MM.1S (cell line): ENCODE measurements around the gene ST7.

Source experiments
- DNase-seq: peaks from one replicate; pipeline ENCODE4 v3.0.0-alpha.2; 2015
- H2AFZ ChIP-seq: fragments of 300-600 bp; sonication (generic); 2 replicates; pipeline ENCODE4 v1.6.0; 2016; ENCODE audit warnings: antibody characterized with exemption, low read length
- H3F3A ChIP-seq: fragments of 300-600 bp; sonication (generic); 2 replicates; pipeline ENCODE4 v1.6.1; 2016; ENCODE audit warnings: mild to moderate bottlenecking, antibody characterized with exemption, low read length, moderate library complexity, mixed read lengths; ENCODE audit not compliant: insufficient read depth
- H3K27ac ChIP-seq: fragments of 300-600 bp; sonication (generic); 2 replicates; pipeline ENCODE4 v1.5.1; 2016; ENCODE audit warnings: mild to moderate bottlenecking, low read length
- H3K27me3 ChIP-seq: fragments of 300-600 bp; sonication (generic); replicated peaks from 2 replicates; pipeline ENCODE4 v1.6.0; 2016; ENCODE audit warnings: low read length; ENCODE audit not compliant: insufficient read depth
- H3K36me3 ChIP-seq: fragments of 300-600 bp; sonication (generic); replicated peaks from 2 replicates; pipeline ENCODE4 v1.6.1; 2016; ENCODE audit warnings: mild to moderate bottlenecking, low read length, mixed read lengths; ENCODE audit not compliant: insufficient read depth
- H3K4me1 ChIP-seq: fragments of 300-600 bp; sonication (generic); 2 replicates; pipeline ENCODE4 v1.6.1; 2016; ENCODE audit warnings: low read length, mixed read lengths
- H3K4me2 ChIP-seq: fragments of 300-600 bp; sonication (generic); 2 replicates; pipeline ENCODE4 v1.6.0; 2016; ENCODE audit warnings: low read depth, low read length
- H3K4me3 ChIP-seq: fragments of 300-600 bp; sonication (generic); 2 replicates; pipeline ENCODE4 v1.5.1; 2016; ENCODE audit warnings: low read length, mixed read lengths
- H3K79me2 ChIP-seq: fragments of 300-600 bp; sonication (generic); 2 replicates; pipeline ENCODE4 v1.6.1; 2016; ENCODE audit warnings: mixed run types, low read length, mixed read lengths
- H3K9ac ChIP-seq: fragments of 300-600 bp; sonication (generic); 2 replicates; pipeline ENCODE4 v1.6.1; 2016; ENCODE audit warnings: low read length, mixed read lengths
- H3K9me2 ChIP-seq: fragments of 300-600 bp; sonication (generic); replicated peaks from 2 replicates; pipeline ENCODE4 v1.6.1; 2016; ENCODE audit warnings: mild to moderate bottlenecking, low read length, mixed read lengths; ENCODE audit not compliant: insufficient read depth
- H3K9me3 ChIP-seq: fragments of 300-600 bp; sonication (generic); replicated peaks from 2 replicates; pipeline ENCODE4 v1.6.1; 2016; ENCODE audit warnings: mild to moderate bottlenecking, low read length, mixed read lengths; ENCODE audit not compliant: insufficient read depth
- H4K20me1 ChIP-seq: fragments of 300-600 bp; sonication (generic); 2 replicates; pipeline ENCODE4 v1.6.1; 2016; ENCODE audit warnings: mild to moderate bottlenecking, low read length, moderate library complexity, mixed read lengths; ENCODE audit not compliant: insufficient read depth
- CTCF ChIP-seq: fragments of 300-600 bp; sonication (generic); IDR thresholded peaks from 2 replicates; pipeline ENCODE4 v1.5.1; 2016; ENCODE audit warnings: antibody characterized with exemption, low read length, mixed read lengths
- EZH2 ChIP-seq: fragments of 300-600 bp; sonication (generic); optimal IDR thresholded peaks from 2 replicates; pipeline ENCODE3; 2017; ENCODE audit warnings: low read depth, mild to moderate bottlenecking, antibody characterized with exemption, low read length, mixed read lengths
- EZH2phosphoT487 ChIP-seq: fragments of 300-600 bp; sonication (generic); IDR thresholded peaks from 2 replicates; pipeline ENCODE4 v1.6.1; 2018; ENCODE audit warnings: antibody characterized with exemption, low read length

ST7 gene

GRCh38 chr7:117216010-117216409 lies 262.7 kb downstream of the ST7 start:
- Histone ChIP-seq H3K36me3 (no peaks in the 10 kb centered on the region), H3K9ac (no peak overlapping the region), H3F3A (no peaks in the 10 kb centered on the region), H3K4me1 (no peaks in the 10 kb centered on the region), H3K4me2 (no peak overlapping the region), H3K27ac (no peak overlapping the region), H3K27me3 (no peaks in the 10 kb centered on the region), H3K4me3 (no peak overlapping the region), H4K20me1 (no peaks in the 10 kb centered on the region), H3K9me2 (no peaks in the 10 kb centered on the region), H3K79me2 (no peaks in the 10 kb centered on the region), H2AFZ (no peak overlapping the region), H3K9me3 (no peaks in the 10 kb centered on the region)
- TF ChIP-seq CTCF, result no peak
- no peak for TF ChIP-seq EZH2phosphoT487
- TF ChIP-seq EZH2, result no peak
- no peak for DNase-seq

- H3K4me1 ChIP-seq, result no peaks in the 10 kb centered on the region
- H3K36me3 ChIP-seq, result no peaks in the 10 kb centered on the region
- H3K9ac ChIP-seq, result no peak overlapping the region
- no peaks in the 10 kb centered on the region for H4K20me1 ChIP-seq
- H3K4me2 ChIP-seq, result no peak overlapping the region
- H3K79me2 ChIP-seq, result no peaks in the 10 kb centered on the region
- no peak for DNase-seq
- no peaks in the 10 kb centered on the region for H3K27me3 ChIP-seq
- H3F3A ChIP-seq, result no peaks in the 10 kb centered on the region
- no peaks in the 10 kb centered on the region for H3K9me3 ChIP-seq
- H3K4me3 ChIP-seq, result no peak overlapping the region
- TF ChIP-seq CTCF (no peak), EZH2phosphoT487 (no peak), EZH2 (no peak)
- H3K9me2 ChIP-seq, result no peaks in the 10 kb centered on the region
- no peak overlapping the region for H3K27ac ChIP-seq
- H2AFZ ChIP-seq, result no peak overlapping the region
Measured at GRCh38 chr7:117216436-117217069, 263.3 kb downstream of the ST7 start.

GRCh38 chr7:117217106-117218035 lies 264.1 kb downstream of the ST7 start:
- no peak overlapping the region for H3K4me2 ChIP-seq
- no peak overlapping the region for H3K9ac ChIP-seq
- TF ChIP-seq EZH2phosphoT487, result no peak
- no peak for TF ChIP-seq EZH2
- no peak for TF ChIP-seq CTCF
- H3K27ac ChIP-seq, result no peak overlapping the region
- H3K27me3 ChIP-seq, result no peaks in the 10 kb centered on the region
- H3K9me3 ChIP-seq, result no peaks in the 10 kb centered on the region
- H3K79me2 ChIP-seq, result no peaks in the 10 kb centered on the region
- H3K4me1 ChIP-seq, result no peaks in the 10 kb centered on the region
- H2AFZ ChIP-seq, result no peak overlapping the region
- H3K9me2 ChIP-seq, result no peaks in the 10 kb centered on the region
- no peaks in the 10 kb centered on the region for H3K36me3 ChIP-seq
- H3K4me3 ChIP-seq, result no peak overlapping the region
- H4K20me1 ChIP-seq, result no peaks in the 10 kb centered on the region
- H3F3A ChIP-seq, result no peaks in the 10 kb centered on the region
- DNase-seq, result no peak
